A549 treated with CpdA at 1 μM for 4 hours (cell line): ENCODE measurements around the gene CASR. TPM values are rescaled to one million over a fixed set of nuclear protein-coding genes. Genes with fewer than 3 reads are reported as not detected.

Experiments
- total RNA-seq: library from RNA; stranded (reverse); fragments of 200-300 nt; extraction: Qiagen RNA extraction; gene quantifications from 5 replicates; pipeline ENCODE4 v1.2.3, GENCODE V29; 2022; ENCODE audit warnings: low read depth

The CASR gene
- total RNA-seq: not detected in 5 replicates

GRCh38 chr3:122183521-122183892 lies at the start of gene CASR:
TSS of gene CASR (plus strand) at chr3:122183668. CDS start at chr3:122254190, 70,522 bp downstream.

GRCh38 chr3:122324871-122325323 lies 141.4 kb downstream of the CASR start, which contains the start of gene CSTA:
TSS of gene CSTA (plus strand) at chr3:122325248. CDS start at chr3:122325293, 45 bp downstream.

Other genes with a start within 250 kb of the CASR start
- gene ILDR1, start 161.4 kb upstream of the CASR start, total RNA-seq: not detected in 5 replicates
- not detected in 5 replicates for gene CD86, start 128.3 kb upstream of the CASR start, total RNA-seq
- gene CSTA, start 141.6 kb downstream of the CASR start, total RNA-seq: 0.73 to 1.7 TPM (median 1.1 TPM) in 5 replicates
- 50.2 to 74.6 TPM (median 53.1 TPM) in 5 replicates for gene MIX23, start 199.6 kb downstream of the CASR start, total RNA-seq
- gene FAM162A, start 200.5 kb downstream of the CASR start, total RNA-seq: 34.6 to 39.7 TPM (median 36.4 TPM) in 5 replicates
- gene WDR5B, start 232.4 kb downstream of the CASR start, total RNA-seq: 3.0 to 4.3 TPM (median 3.2 TPM) in 5 replicates